Measurements from ENCODE around the gene MAG.
"Not testable (repeated sequence)": the region's sequence is repeated elsewhere in the genome, so short reads cannot be mapped to it uniquely, and the experiment has no call there.

Gene MAG

DNA sequence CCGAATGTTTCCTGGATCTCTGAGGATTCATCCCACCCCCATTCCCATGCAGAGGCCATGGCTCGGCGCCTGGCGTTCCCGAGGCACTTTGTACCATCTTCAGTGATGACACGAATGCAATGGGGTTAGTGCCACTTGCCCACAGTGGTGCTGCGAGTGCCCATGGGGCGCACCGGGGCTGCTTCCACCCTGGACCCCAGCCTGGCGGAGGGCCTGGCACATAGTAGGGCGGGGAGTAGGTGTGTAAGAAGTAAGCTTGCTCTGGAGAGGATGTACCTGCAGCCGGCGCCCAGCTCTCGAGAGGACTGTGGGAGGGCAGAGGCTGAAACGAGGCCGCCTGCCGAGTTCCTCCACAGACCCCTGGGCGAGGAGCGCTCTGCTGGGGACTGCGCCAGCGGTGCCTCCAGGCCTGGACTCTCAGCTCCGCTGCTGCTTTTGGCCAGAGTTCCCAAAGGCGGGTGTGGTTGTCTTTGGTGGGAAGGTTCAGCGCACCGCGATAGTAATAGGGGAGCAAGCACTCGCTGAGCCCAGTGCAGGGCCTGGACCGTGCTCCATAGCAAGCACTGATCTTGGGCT, 15.2 kb upstream of the MAG start:
- Histone ChIP-seq H3K4me3 (no peak overlapping the region), H3K27ac (no peak overlapping the region)

DNA sequence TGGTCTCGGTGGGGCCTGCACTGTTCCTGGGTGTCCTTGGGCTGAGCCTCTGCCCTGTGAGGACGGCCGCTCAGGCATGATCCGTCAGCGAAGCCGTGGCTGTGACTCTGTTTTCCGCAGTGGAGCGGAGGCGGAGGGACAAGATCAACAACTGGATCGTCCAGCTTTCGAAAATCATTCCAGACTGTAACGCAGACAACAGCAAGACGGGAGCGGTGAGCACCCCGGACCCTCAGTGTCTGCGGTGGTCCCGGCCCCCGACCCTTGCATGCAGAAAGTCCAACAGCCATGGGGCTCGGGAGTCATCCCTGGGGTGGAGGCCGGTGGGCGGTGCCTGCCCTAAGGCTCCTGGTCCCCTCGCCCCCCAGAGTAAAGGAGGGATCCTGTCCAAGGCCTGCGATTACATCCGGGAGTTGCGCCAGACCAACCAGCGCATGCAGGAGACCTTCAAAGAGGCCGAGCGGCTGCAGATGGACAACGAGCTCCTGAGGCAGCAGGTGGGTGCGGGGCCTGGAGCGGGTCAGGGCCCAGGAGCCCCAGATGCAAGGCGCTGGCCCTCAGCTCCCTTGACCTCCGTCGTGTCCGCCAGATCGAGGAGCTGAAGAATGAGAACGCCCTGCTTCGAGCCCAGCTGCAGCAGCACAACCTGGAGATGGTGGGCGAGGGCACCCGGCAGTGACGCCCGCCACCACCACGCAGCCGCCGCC, 13.2 kb upstream of the MAG start:
- no peak overlapping the region for H3K27ac ChIP-seq

DNA sequence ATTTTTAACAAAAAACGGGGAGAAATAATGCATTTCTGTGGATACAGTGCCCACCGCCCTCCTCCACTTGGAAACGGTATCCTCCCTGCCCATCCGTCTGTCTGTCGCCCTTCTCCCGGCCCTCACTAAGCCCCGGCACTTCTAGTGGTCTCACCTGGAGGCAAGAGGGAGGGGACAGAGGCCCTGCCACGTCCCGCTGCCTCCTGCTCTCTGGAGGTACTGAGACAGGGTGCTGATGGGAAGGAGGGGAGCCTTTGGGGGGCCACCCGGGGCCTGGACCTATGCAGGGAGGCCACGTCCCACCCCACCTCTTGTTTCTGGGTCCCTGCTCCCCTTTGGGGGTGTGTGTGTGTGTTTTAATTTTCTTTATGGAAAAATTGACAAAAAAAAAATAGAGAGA, 12.6 kb upstream of the MAG start:
- no peak overlapping the region for H3K27ac ChIP-seq

More for the DNA sequence above, 13.2 kb upstream of the MAG start:
- no peak overlapping the region for H3K4me3 ChIP-seq

DNA sequence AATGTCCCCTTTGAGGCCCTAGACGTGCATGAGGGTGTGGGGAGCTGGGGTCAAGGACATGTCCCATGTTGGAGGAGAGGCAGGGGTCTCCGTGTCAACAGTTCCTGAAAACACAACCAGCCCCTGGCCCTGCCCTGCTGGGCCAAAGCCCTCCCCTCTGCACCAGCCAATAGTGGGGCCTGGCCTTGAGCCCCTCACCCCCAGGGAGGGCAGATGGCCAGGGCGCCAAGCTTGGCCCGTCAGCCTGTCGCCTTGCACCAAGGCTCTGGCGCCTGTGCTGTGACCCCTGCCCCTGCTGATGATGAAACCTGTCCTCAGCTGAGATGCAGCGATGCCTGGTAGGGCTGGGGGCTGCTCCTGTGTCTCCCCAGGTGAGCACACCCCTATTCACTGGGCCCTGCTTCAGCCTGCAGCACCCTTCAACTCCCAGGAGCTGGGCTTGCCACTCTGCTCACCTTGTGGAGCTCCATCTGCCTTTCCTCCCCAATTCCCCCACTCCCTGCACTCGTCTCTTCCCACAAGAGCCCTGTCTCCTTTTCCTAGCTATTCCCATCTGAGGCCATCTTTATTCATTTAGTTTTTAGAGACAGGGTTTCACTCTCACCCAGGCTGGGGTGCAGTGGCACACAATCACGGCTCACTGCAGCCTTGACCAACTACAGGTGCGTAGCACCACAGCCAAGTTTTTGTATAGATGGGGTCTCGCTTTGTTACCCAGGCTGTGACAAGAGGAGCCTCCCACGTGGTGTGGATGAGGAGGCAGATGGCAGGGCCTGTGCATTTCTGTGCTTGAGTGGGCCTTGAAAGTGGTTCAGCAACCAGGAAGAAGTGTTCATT, 11.8 kb upstream of the MAG start:
- H3K27ac ChIP-seq = no peak overlapping the region

More for the DNA sequence above, 12.6 kb upstream of the MAG start:
- H3K4me3 ChIP-seq = no peak overlapping the region

DNA sequence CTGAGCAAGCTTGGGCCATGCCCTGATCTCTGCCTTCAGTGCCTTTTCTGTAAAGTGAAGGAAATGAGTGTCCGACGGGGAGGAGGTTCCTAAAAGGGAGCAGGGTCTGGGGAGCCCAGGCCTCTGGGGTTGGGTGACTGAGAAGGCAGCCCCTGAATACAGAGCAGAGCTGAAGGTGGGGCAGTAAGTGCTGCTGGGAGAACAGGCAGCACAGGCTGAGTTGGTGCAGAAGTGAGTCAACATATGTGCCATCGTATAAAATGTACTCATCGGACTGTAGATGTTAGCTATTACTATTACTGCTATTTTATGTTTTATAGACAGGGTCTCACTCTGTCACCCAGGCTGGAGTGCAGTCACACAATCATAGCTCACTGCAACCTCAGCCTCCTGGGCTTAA, 10.7 kb upstream of the MAG start:
- Histone ChIP-seq H3K27ac (peak overlapping the region in 1 of 21 experiments; percentile 25), H3K4me3 (no peak overlapping the region)

More for the DNA sequence above, 11.8 kb upstream of the MAG start:
- H3K4me3 ChIP-seq = no peak overlapping the region

DNA sequence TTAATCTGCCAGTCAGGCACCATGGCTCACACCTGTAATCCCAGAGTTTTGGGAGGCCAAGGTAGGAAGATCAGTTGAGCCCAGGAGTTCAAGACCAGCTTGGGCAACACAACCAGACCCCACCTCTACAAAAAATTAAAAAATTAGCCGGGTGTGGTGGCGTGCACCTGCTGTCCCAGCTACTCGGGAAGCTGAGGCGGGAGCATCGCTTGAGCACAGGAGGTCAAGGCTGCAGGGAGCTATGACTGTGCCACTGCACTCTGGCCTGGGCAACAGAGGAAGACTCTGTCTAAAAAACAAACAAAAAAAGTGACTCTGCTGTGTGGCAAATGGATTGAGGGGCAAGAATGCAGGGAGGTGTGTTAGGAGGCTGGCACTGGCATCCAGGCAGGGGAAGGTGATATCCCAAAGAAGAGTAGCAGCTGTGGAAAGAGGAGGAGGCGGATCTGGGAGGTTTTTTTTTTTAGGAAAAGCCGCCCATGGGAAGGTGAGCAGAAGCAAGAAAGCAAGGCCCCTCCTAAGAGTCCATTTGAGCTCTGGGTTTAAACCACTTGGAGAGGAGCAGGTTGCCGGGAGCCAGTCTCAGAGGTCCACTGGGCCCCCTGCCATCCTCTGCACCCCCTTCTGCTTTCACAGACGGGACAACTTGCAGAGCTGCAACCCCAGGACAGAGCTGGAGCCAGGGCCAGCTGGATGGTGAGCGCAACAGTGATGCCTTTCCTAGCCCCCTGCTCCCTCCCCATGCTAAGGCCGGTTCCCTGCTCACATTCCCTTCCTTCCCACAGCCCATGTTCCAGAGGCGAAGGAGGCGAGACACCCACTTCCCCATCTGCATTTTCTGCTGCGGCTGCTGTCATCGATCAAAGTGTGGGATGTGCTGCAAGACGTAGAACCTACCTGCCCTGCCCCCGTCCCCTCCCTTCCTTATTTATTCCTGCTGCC, 7.5 kb upstream of the MAG start:
- H3K4me3 ChIP-seq = no peak overlapping the region
- H3K27ac ChIP-seq = no peak overlapping the region

DNA sequence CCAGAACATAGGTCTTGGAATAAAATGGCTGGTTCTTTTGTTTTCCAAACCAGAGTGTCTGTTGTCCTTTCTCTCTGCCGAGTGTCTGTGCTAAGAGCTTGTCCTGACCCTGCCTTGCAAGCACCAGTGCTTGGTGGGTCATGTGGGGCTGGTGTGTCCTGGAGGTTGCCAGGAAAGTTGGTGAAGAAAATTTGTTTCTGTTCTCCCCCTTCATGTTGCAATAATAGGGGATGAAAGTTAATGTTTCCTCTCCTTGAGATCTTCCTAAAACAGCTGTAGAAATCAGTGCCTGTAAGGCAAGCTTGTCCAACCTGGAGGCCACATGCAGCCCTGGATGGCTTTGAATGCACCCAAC, 6.9 kb upstream of the MAG start:
- H3K4me3 ChIP-seq = no peak overlapping the region
- no peak overlapping the region for H3K27ac ChIP-seq

DNA sequence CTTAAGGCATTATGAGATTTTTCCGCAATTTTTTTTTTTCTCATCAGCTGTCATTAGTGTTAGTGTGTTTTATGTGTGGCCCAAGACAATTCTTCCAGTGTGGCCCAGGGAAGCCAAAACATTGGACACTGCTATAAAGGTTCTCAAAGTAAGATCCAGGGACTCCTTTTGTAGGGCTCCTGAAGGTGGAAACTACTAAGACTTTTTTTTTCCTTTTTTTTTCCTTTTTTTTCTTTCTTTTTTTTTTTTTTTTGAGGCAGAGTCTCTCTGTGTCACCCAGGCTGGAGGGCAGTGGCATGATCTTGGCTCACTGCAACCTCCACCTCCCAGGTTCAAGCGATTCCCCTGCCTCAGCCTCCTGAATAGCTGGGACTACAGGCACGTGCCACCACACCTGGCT, 6.5 kb upstream of the MAG start:
- H3K27ac ChIP-seq, H3K4me3 ChIP-seq: not testable (repeated sequence)

DNA sequence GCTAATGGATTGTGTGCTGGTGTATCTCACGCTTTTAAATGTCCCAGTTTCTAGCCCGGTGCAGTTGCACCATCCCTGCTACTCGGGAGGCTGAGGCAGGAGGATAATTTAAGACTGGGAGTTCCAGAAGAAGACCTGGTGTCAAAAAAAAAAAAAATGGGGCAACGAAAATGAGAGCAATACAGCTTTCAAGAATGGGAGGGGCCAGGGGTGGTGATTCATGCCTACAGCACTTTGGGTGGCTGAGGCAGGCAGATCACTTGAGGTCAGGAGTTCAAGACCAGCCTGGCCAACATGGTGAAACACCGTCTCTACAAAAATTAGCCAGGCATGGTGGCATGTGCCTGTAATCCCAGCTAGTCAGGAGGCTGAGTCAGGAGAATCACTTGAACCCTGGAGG, 5.9 kb upstream of the MAG start:
- H3K27ac ChIP-seq, H3K4me3 ChIP-seq: not testable (repeated sequence)

DNA sequence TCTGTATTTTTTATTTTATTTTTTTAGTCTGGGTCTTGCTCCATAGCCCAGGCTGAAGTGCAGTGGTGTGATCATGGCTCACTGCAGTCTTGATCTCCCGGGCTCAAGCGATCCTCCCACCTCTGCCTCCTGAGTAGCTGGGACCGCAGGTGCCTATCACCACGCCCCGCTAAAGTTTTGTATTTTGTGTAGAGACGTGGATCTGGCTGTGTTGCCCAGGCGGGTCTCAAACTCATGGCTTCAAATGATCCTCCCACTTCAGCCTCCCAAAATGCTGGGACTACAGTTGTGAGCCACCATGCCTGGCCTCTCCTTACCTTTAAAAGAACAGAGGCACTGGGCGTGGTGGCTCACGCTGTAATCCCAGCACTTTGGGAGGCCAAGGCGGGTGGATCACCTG, 4.2 kb upstream of the MAG start:
- no peak overlapping the region for H3K27ac ChIP-seq
- no peak overlapping the region for H3K4me3 ChIP-seq

DNA sequence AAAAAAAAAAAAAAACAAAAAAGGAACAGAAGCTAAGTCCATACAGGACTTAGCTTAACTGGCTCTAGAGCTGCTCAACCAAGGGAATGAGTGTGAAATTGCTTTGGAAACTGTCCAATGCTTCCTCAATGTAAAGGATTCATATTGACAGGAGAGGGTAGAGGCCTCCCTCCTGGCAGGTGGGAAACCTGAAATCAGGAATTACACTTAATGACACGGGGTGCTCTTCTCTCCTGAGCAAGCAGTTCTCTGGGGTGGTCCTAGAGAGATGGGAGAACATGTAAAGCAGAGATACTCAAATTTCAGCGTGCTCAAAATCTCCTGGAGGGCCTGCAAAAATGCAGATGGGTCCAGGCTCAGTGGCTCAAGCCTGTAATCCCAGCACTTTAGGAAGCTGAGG, 3.6 kb upstream of the MAG start:
- no peak overlapping the region for H3K4me3 ChIP-seq
- no peak overlapping the region for H3K27ac ChIP-seq

DNA sequence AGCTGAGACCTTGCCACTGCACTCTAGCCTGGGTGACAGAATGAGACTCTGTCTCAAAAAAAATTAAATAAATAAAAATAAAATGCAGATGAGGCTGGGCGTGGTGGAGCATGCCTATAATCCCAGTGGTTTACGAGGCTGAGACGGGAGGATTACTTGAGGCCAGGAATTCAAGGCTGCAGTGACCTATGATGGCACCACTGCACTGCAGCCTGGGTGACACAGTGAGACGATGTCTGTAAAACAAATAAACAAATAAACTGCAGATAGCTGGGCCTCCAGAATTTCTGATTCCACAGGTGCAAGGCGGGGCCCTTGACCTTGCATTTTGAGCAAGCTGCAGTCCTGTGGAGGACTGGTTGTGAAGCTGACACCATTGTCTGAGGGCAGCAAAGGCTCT, 3.1 kb upstream of the MAG start:
- Histone ChIP-seq H3K27ac (no peak overlapping the region), H3K4me3 (no peak overlapping the region)

DNA sequence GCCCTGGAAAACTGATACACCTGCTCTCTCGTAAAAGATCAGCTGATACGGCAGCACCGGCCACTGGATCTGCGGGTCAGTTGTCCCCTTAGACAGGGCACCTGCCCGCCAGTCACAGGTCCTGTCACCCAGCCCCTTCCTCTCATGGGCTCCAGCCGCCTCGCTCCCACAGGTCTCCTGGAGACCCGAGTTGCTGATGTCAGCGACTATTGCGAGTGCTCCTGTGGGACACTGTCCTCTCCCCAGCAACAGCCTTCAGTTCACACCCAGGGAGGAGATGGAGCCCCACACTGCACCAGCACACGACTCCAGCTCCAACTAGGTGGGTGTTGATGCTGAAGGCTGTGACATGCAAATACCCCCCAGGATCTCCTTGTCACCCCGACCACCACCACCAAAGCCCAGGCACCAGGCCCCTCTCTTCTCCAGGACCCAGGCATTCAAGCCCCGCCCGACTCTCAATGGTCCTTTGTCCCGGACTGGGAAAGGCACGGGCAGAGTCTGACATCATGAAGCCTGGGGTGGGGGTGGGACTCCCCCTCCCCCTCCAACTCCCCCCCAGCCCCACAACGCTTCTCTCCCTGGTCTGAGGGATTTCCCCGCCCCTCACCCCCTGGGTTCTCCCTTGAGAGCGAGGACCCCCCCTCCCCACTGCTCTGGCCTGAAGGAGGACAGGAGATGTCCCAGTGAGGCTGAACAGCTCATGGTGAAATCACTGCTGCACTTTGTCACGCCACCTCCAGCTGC, 1.4 kb upstream of the MAG start:
- Histone ChIP-seq H3K27ac (no peak overlapping the region), H3K4me3 (no peak overlapping the region)

DNA sequence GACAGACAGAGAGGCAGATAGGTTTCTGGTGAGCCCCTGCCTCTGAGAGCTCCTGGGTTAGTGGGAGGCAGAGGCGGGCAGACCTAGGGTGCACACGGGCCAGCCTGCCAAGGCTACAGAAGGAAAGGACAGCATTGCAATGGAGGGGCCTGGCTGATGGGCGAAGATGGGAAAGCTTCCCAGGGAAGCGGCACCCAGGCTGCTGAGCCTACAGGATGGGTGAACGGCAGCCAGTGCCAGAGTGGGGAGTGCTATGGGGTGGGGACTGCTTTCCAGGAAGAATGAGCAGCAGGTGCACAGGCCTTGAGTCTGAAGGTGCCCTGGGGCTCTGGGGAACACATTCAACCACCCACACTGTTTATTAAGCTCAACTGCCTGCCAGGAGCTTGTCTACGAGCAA, 702 bp upstream of the MAG start:
- Histone ChIP-seq H3K27ac (no peak overlapping the region), H3K4me3 (no peak overlapping the region)

DNA sequence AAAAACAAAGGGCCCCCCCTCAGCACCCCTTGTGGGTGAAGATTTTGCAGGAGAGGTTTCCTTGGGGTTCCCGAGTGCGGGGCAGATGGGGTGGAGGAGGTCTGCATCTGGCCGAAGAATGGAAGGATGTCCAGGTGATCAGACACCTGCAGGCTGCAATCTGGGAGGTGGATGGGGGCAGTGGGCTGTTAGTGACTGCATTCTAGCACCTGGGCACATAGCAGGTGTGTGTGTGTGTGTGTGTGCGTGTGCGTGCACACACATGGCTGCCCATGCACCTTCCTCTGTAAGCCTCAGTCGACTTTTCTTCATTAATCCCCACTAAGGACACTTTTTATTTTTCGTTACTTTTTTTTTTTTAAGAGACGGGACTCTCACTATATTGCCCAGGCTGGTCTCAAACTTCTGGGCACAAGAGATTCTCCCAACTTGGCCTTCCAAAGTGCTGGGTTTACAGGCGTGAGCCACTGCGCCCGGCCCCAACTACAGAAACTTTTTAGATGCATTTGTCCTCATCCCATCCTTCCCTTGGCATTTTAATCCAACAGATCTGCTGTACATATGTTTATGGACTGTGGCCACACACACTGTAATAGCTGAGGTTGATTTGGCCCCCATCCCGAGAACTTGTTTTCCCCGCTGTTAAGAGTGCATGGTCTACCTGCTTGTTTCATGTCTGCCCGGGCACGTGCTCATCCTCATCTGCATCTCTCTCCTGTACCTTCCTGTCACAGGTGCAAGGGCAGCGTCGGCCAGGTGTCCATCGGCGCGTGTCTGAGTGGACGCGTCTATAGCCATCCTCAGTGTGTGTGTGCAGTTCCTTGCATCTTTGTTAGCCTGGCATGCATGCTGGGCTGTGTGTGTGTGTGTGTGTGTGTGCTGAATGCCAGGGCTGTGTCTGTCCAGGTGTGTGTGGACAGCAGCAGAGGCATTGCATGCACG, 731 bp downstream of the MAG start:
- Histone ChIP-seq H3K27ac (no peak overlapping the region), H3K4me3 (no peak overlapping the region)

DNA sequence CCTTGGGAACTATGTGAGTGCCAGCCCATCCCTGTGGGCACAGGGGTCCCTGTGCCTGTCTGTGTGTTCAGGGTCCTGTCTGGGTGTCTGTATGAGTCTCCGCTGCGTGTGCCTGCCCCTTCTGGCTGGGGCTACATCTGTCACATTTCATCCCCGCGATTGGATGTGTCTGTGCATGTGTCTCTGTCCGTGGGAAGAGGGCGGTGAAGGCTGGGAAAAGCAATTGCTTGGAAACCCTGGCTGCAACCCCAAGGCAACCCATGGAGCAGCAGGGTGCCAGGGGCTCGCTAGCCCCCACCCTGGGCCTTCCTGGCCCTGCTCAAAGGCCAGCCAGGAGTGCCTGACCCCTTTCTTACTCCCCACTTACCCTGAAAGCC, 1.4 kb downstream of the MAG start:
- H3K4me3 ChIP-seq = no peak overlapping the region
- H3K27ac ChIP-seq = no peak overlapping the region

DNA sequence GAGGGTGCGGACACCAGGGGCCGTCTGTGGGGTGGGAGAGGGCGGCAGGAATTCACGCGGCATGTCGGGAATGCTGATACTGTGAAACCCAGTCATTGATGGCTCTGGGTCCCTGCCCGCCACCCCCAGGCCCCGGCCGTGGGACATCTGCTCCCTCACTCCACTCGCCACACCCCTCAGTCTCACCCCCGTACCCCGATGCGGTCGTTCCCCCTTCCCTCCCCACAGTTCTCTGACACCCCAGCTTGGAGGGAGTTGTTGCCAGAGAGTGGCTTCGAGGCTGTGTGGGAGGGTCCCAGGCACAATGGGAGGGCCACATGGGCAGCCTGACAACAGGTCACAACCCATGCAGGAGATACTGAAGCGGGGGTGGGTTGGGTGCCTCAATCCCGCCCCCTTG, 1.8 kb downstream of the MAG start:
- Histone ChIP-seq H3K4me3 (no peak overlapping the region), H3K27ac (no peak overlapping the region)

DNA sequence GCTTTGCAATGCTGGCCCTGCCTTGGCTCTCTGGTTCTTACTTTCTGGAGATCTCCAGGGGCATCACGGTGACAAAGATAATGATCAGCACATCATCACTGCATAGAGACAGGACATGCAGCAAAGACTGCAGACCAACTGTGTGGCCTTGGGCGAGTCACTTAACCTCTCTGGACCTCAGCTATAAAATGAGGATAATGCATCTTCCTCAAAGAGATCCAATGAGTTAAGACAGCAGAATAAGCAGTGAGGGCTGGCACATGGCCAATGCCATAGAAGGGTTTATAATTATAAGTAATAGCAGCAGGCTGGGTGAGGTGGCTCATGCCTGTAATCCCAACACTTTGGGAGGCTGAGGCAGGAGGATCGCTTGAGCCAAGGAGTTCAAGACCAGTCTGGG, 2.4 kb downstream of the MAG start:
- Histone ChIP-seq H3K4me3 (no peak overlapping the region), H3K27ac (no peak overlapping the region)

Data from skin epidermis (tissue), 12 donors.